Immature natural killer cell (primary cell): Measurements from ENCODE around the gene NT5C3B. TPM values are rescaled to one million over a fixed set of nuclear protein-coding genes. Genes with fewer than 3 reads are reported as not detected.
"Not testable (repeated sequence)": the region's sequence is repeated elsewhere in the genome, so short reads cannot be mapped to it uniquely, and the experiment has no call there.

Experiments used
- DNase-seq, 3 donors: peaks; one replicate each; pipeline ENCODE4 v3.0.0; 2022; ENCODE audit warnings: mixed read lengths in 1 of 3
- H3K27ac Mint-ChIP-seq, 6 donors: one replicate each; pipeline ENCODE4 v1.8.0; 2020; ENCODE audit warnings: mixed read lengths in 6 of 6, mild to moderate bottlenecking in 5 of 6, inconsistent platforms in 4 of 6, moderate library complexity in 3 of 6
- H3K27me3 Mint-ChIP-seq, 3 donors: one replicate each; pipeline ENCODE4 v1.8.0; 2020 to 2021; ENCODE audit warnings: low read depth in 3 of 3, mild to moderate bottlenecking in 3 of 3, mixed read lengths in 3 of 3, moderate library complexity in 3 of 3, inconsistent platforms in 1 of 3
- H3K36me3 Mint-ChIP-seq, 3 donors: one replicate each; pipeline ENCODE4 v1.8.0; 2020; ENCODE audit warnings: mixed read lengths in 3 of 3, inconsistent platforms in 2 of 3, mild to moderate bottlenecking in 2 of 3
- H3K4me1 Mint-ChIP-seq, 2 donors: one replicate each; pipeline ENCODE4 v1.8.0; 2020; ENCODE audit warnings: inconsistent platforms in 2 of 2, mild to moderate bottlenecking in 2 of 2, mixed read lengths in 2 of 2, moderate library complexity in 1 of 2
- H3K4me3 Mint-ChIP-seq, 5 donors: one replicate each; pipeline ENCODE4 v1.8.0; 2020; ENCODE audit warnings: mild to moderate bottlenecking in 5 of 5, mixed read lengths in 5 of 5, inconsistent platforms in 3 of 5, moderate library complexity in 3 of 5
- H3K9me3 Mint-ChIP-seq, 6 donors: one replicate each; pipeline ENCODE4 v1.8.0; 2020; ENCODE audit warnings: mild to moderate bottlenecking in 6 of 6, mixed read lengths in 6 of 6, inconsistent platforms in 4 of 6, moderate library complexity in 3 of 6
- polyA plus RNA-seq, 3 donors: library from polyadenylated mRNA; unstranded; fragments of 300-500 nt; fragmentation: Illumina TruSeq; gene quantifications; one replicate each; pipeline ENCODE4 v1.2.3, GENCODE V29; 2021

NT5C3B gene
- polyA plus RNA-seq, 3 donors from 2014 or later, result 6.4 to 24.6 (median 13.7) TPM

GRCh38 chr17:41777157-41777573, 58.9 kb downstream of the NT5C3B start:
- Mint-ChIP-seq H3K36me3 (no peaks in the 10 kb centered on the region), H3K27ac (no peak overlapping the region), H3K4me1 (no peaks in the 10 kb centered on the region), H3K4me3 (no peak overlapping the region), H3K9me3 (no peaks in the 10 kb centered on the region), H3K27me3 (peaks cover 4 to 8% (median 7%) of the 10 kb centered on the region in 3 donors)
- DNase-seq, result no peak

- H3K36me3 Mint-ChIP-seq, H3K4me1 Mint-ChIP-seq, DNase-seq, H3K9me3 Mint-ChIP-seq, H3K27me3 Mint-ChIP-seq, H3K4me3 Mint-ChIP-seq, H3K27ac Mint-ChIP-seq: not testable (repeated sequence)
Measured at GRCh38 chr17:41776262-41776900, 59.7 kb downstream of the NT5C3B start.

- H3K27ac Mint-ChIP-seq, result no peak overlapping the region
- no peaks in the 10 kb centered on the region for H3K9me3 Mint-ChIP-seq
- no peaks in the 10 kb centered on the region for H3K4me1 Mint-ChIP-seq
- H3K27me3 Mint-ChIP-seq, result peaks cover 2 to 7% (median 2%) of the 10 kb centered on the region in 3 donors
- no peaks in the 10 kb centered on the region for H3K36me3 Mint-ChIP-seq
- DNase-seq, result no peak
- no peak overlapping the region for H3K4me3 Mint-ChIP-seq
Measured at GRCh38 chr17:41775394-41776226, 60.4 kb downstream of the NT5C3B start.

Other genes with a start within 250 kb of the NT5C3B start
- not detected for gene KRT14, start 249.3 kb downstream of the NT5C3B start, polyA plus RNA-seq
- not detected for gene KRT16, start 223.5 kb downstream of the NT5C3B start, polyA plus RNA-seq
- not detected for gene KRT17, start 211.7 kb downstream of the NT5C3B start, polyA plus RNA-seq
- 1,000 to 10,000 TPM in 1 of 3 donors, 100 to 1,000 TPM in 2; 639 to 1,260 (median 915) TPM for gene EIF1, start 147.3 kb downstream of the NT5C3B start, polyA plus RNA-seq
- gene GAST, start 123.9 kb downstream of the NT5C3B start, polyA plus RNA-seq, result not detected
- not detected for gene HAP1, start 101.6 kb downstream of the NT5C3B start, polyA plus RNA-seq
- under 1 TPM in 2 of 3 donors, not detected in 1; 0.61 to 0.76 TPM for gene JUP, start 49.5 kb downstream of the NT5C3B start, polyA plus RNA-seq
- gene P3H4, start 24.3 kb downstream of the NT5C3B start, polyA plus RNA-seq, result 10 to 100 TPM in 1 of 3 donors, 1 to 10 TPM in 2; 6.7 to 11.2 (median 9.8) TPM
- under 1 TPM in 2 of 3 donors, not detected in 1; 0.43 to 0.71 TPM for gene FKBP10, start 23.2 kb downstream of the NT5C3B start, polyA plus RNA-seq
- under 1 TPM in 1 of 3 donors, not detected in 2; 0.15 TPM for gene KLHL10, start 1.6 kb upstream of the NT5C3B start, polyA plus RNA-seq
- 1 to 10 TPM; 5.9 to 6.4 (median 5.9) TPM for gene KLHL11, start 29.2 kb upstream of the NT5C3B start, polyA plus RNA-seq
- gene ACLY, start 82.7 kb upstream of the NT5C3B start, polyA plus RNA-seq, result 10 to 100 TPM; 46.9 to 99.2 (median 49.3) TPM
- gene ODAD4, start 94.4 kb upstream of the NT5C3B start, polyA plus RNA-seq, result under 1 TPM in 2 of 3 donors, not detected in 1; 0.15 to 0.38 TPM
- 10 to 100 TPM; 22.8 to 56.3 (median 44.1) TPM for gene CNP, start 130.6 kb upstream of the NT5C3B start, polyA plus RNA-seq
- 10 to 100 TPM; 54.1 to 94.0 (median 55.8) TPM for gene DNAJC7, start 181.2 kb upstream of the NT5C3B start, polyA plus RNA-seq
- 10 to 100 TPM; 21.5 to 33.6 (median 32.6) TPM for gene NKIRAS2, start 183.9 kb upstream of the NT5C3B start, polyA plus RNA-seq
- gene C17orf113, start 214.4 kb upstream of the NT5C3B start, polyA plus RNA-seq, result under 1 TPM in 2 of 3 donors, not detected in 1; 0.19 to 0.21 TPM